Parathyroid adenoma (tissue), 2 donors: ENCODE data around the gene MRPS26.

Experiments
- H2AFZ ChIP-seq: fragments of 300-600 bp; sonication (generic); one replicate; pipeline ENCODE4 v1.7.0; 2017; ENCODE audit warnings: antibody characterized with exemption, mild to moderate bottlenecking
- H3K27ac ChIP-seq: fragments of 300-600 bp; sonication (generic); one replicate; pipeline ENCODE4 v1.7.0; 2017
- H3K27me3 ChIP-seq: fragments of 300-600 bp; sonication (generic); one replicate; pipeline ENCODE4 v1.7.0; 2017; ENCODE audit warnings: low read length; ENCODE audit not compliant: control insufficient read depth, insufficient read depth
- H3K36me3 ChIP-seq: fragments of 300-600 bp; sonication (generic); one replicate; pipeline ENCODE4 v1.7.0; 2017; ENCODE audit warnings: low read length; ENCODE audit not compliant: control insufficient read depth, insufficient read depth
- H3K4me1 ChIP-seq: fragments of 300-600 bp; sonication (generic); one replicate; pipeline ENCODE4 v1.7.0; 2017; ENCODE audit warnings: control low read depth
- H3K4me2 ChIP-seq: fragments of 300-600 bp; sonication (generic); one replicate; pipeline ENCODE4 v1.7.0; 2017; ENCODE audit warnings: low read length
- H3K4me3 ChIP-seq: fragments of 300-600 bp; sonication (generic); one replicate; pipeline ENCODE4 v1.7.0; 2017; ENCODE audit warnings: low read depth, low read length
- H3K79me2 ChIP-seq: fragments of 300-600 bp; sonication (generic); one replicate; pipeline ENCODE4 v1.7.0; 2017; ENCODE audit warnings: control low read depth
- H3K9ac ChIP-seq: fragments of 300-600 bp; sonication (generic); one replicate; pipeline ENCODE4 v1.7.0; 2017; ENCODE audit warnings: mild to moderate bottlenecking
- H3K9me3 ChIP-seq: fragments of 300-600 bp; sonication (generic); one replicate; pipeline ENCODE4 v1.7.0; 2017; ENCODE audit warnings: low read length; ENCODE audit not compliant: control insufficient read depth
- CTCF ChIP-seq: fragments of 300-600 bp; sonication (generic); IDR thresholded peaks from one replicate; pipeline ENCODE4 v1.7.0; 2017; ENCODE audit warnings: antibody characterized with exemption, mild to moderate bottlenecking
- donor health status: primary hyperparathyroidism.

The MRPS26 gene

GRCh38 chr20:3045042-3045815 is 623 bp upstream of the MRPS26 start:
- Histone ChIP-seq H3K9me3 (no peaks in the 10 kb centered on the region), H3K4me2 (peak overlapping the region; percentile 83), H2AFZ (peak overlapping the region; percentile 100), H3K4me3 (peak overlapping the region; percentile 72), H3K9ac (peak overlapping the region; percentile 78), H3K27ac (peak overlapping the region; percentile 89), H3K36me3 (no peaks in the 10 kb centered on the region), H3K27me3 (no peaks in the 10 kb centered on the region), H3K4me1 (peaks cover 9% of the 10 kb centered on the region), H3K79me2 (peaks cover 2% of the 10 kb centered on the region)
- TF ChIP-seq CTCF = no peak

- no peaks in the 10 kb centered on the region for H3K36me3 ChIP-seq
- H3K9ac ChIP-seq = peak overlapping the region; percentile 78
- peaks cover 2% of the 10 kb centered on the region for H3K79me2 ChIP-seq
- no peaks in the 10 kb centered on the region for H3K27me3 ChIP-seq
- no peak for TF ChIP-seq CTCF
- peaks cover 7% of the 10 kb centered on the region for H3K4me1 ChIP-seq
- peak overlapping the region; percentile 72 for H3K4me3 ChIP-seq
- peak overlapping the region; percentile 100 for H2AFZ ChIP-seq
- H3K4me2 ChIP-seq = peak overlapping the region; percentile 87
- H3K9me3 ChIP-seq = no peaks in the 10 kb centered on the region
- H3K27ac ChIP-seq = peak overlapping the region; percentile 89
These were observed 1.0 kb downstream of the MRPS26 start for GRCh38 chr20:3046677-3047462.

- Histone ChIP-seq H3K4me1 (peaks cover 4% of the 10 kb centered on the region), H3K27me3 (no peaks in the 10 kb centered on the region), H3K4me3 (no peak overlapping the region), H2AFZ (no peak overlapping the region), H3K9me3 (no peaks in the 10 kb centered on the region), H3K79me2 (peaks cover 2% of the 10 kb centered on the region), H3K36me3 (no peaks in the 10 kb centered on the region), H3K9ac (no peak overlapping the region), H3K4me2 (no peak overlapping the region), H3K27ac (no peak overlapping the region)
- no peak for TF ChIP-seq CTCF
These were observed 1.9 kb downstream of the MRPS26 start for GRCh38 chr20:3047486-3048419.

GRCh38 chr20:3051385-3052019 is 5.7 kb downstream of the MRPS26 start:
- H2AFZ ChIP-seq = no peak overlapping the region
- no peaks in the 10 kb centered on the region for H3K9me3 ChIP-seq
- H3K4me1 ChIP-seq = no peaks in the 10 kb centered on the region
- H3K79me2 ChIP-seq = peaks cover 2% of the 10 kb centered on the region
- H3K27me3 ChIP-seq = no peaks in the 10 kb centered on the region
- H3K4me2 ChIP-seq = no peak overlapping the region
- H3K9ac ChIP-seq = no peak overlapping the region
- TF ChIP-seq CTCF = no peak
- no peak overlapping the region for H3K27ac ChIP-seq
- no peaks in the 10 kb centered on the region for H3K36me3 ChIP-seq
- no peak overlapping the region for H3K4me3 ChIP-seq
